Measurements from ENCODE around the gene CDC42BPB.

CDC42BPB gene

GRCh38 chr14:103084021-103084919 is 26.9 kb upstream of the CDC42BPB start, which contains the start of gene LBHD2:
Gene LBHD2 (plus strand): TSS chr14:103084210. CDS start chr14:103086013, 1,803 bp downstream.
- Histone ChIP-seq H3K4me3 (ENCODE audit: low read length in 2 of 2) (peak within 1 kb of the TSS in 1 of 2 donors; percentile 35), H3K27me3 (ENCODE audit: control insufficient read depth in 1 of 2, insufficient read depth in 2 of 2, low read length in 2 of 2) (peaks cover 26 to 27% of the 10 kb centered on the region in 2 donors), H3K36me3 (ENCODE audit: control insufficient read depth in 2 of 2, insufficient read depth in 2 of 2, low read length in 2 of 2) (no peaks in the 10 kb centered on the region), H3K9ac (ENCODE audit: low read length in 2 of 2) (no peak within 1 kb of the TSS), H3K4me1 (ENCODE audit: control insufficient read depth, insufficient read depth, low read length) (peaks cover 8% of the 10 kb centered on the region), H3K27ac (ENCODE audit: low read length) (no peak within 1 kb of the TSS), H3K9me3 (ENCODE audit: control insufficient read depth in 2 of 2, low read length in 2 of 2) (no peaks in the 10 kb centered on the region)

- Histone ChIP-seq H3K27me3 (ENCODE audit: control insufficient read depth in 1 of 2, insufficient read depth in 2 of 2, low read length in 2 of 2) (peaks cover 26 to 27% of the 10 kb centered on the region in 2 donors), H3K4me3 (ENCODE audit: low read length in 2 of 2) (no peak overlapping the region), H3K4me1 (ENCODE audit: control insufficient read depth, insufficient read depth, low read length) (peaks cover 8% of the 10 kb centered on the region), H3K9me3 (ENCODE audit: control insufficient read depth in 2 of 2, low read length in 2 of 2) (no peaks in the 10 kb centered on the region), H3K9ac (ENCODE audit: low read length in 2 of 2) (no peak overlapping the region), H3K27ac (ENCODE audit: low read length) (no peak overlapping the region), H3K36me3 (ENCODE audit: control insufficient read depth in 2 of 2, insufficient read depth in 2 of 2, low read length in 2 of 2) (no peaks in the 10 kb centered on the region)
Measured at GRCh38 chr14:103081951-103082350, 24.6 kb upstream of the CDC42BPB start.

GRCh38 chr14:103078860-103079587 is 21.7 kb upstream of the CDC42BPB start:
- no peaks in the 10 kb centered on the region for H3K36me3 ChIP-seq (ENCODE audit: control insufficient read depth in 2 of 2, insufficient read depth in 2 of 2, low read length in 2 of 2)
- peaks cover 14% of the 10 kb centered on the region for H3K4me1 ChIP-seq (ENCODE audit: control insufficient read depth, insufficient read depth, low read length)
- peaks cover 9 to 15% of the 10 kb centered on the region in 2 donors for H3K27me3 ChIP-seq (ENCODE audit: control insufficient read depth in 1 of 2, insufficient read depth in 2 of 2, low read length in 2 of 2)
- no peak overlapping the region for H3K9ac ChIP-seq (ENCODE audit: low read length in 2 of 2)
- H3K9me3 ChIP-seq (ENCODE audit: control insufficient read depth in 2 of 2, low read length in 2 of 2) = no peaks in the 10 kb centered on the region
- no peak overlapping the region for H3K27ac ChIP-seq (ENCODE audit: low read length)
- H3K4me3 ChIP-seq (ENCODE audit: low read length in 2 of 2) = no peak overlapping the region

GRCh38 chr14:103078420-103078749 is 21.0 kb upstream of the CDC42BPB start:
- H3K9me3 ChIP-seq (ENCODE audit: control insufficient read depth in 2 of 2, low read length in 2 of 2) = no peaks in the 10 kb centered on the region
- no peak overlapping the region for H3K4me3 ChIP-seq (ENCODE audit: low read length in 2 of 2)
- no peaks in the 10 kb centered on the region for H3K36me3 ChIP-seq (ENCODE audit: control insufficient read depth in 2 of 2, insufficient read depth in 2 of 2, low read length in 2 of 2)
- H3K4me1 ChIP-seq (ENCODE audit: control insufficient read depth, insufficient read depth, low read length) = peaks cover 12% of the 10 kb centered on the region
- H3K9ac ChIP-seq (ENCODE audit: low read length in 2 of 2) = no peak overlapping the region
- H3K27ac ChIP-seq (ENCODE audit: low read length) = no peak overlapping the region
- H3K27me3 ChIP-seq (ENCODE audit: control insufficient read depth in 1 of 2, insufficient read depth in 2 of 2, low read length in 2 of 2) = peaks cover 5 to 15% of the 10 kb centered on the region in 2 donors

- peak overlapping the region; percentile 18 for H3K27ac ChIP-seq (ENCODE audit: low read length)
- H3K36me3 ChIP-seq (ENCODE audit: control insufficient read depth in 2 of 2, insufficient read depth in 2 of 2, low read length in 2 of 2) = no peaks in the 10 kb centered on the region
- H3K4me3 ChIP-seq (ENCODE audit: low read length in 2 of 2) = peak overlapping the region in 1 of 2 donors; percentile 57
- no peak overlapping the region for H3K9ac ChIP-seq (ENCODE audit: low read length in 2 of 2)
- H3K9me3 ChIP-seq (ENCODE audit: control insufficient read depth in 2 of 2, low read length in 2 of 2) = no peaks in the 10 kb centered on the region
- peaks cover 0 to 5% of the 10 kb centered on the region in 2 donors for H3K27me3 ChIP-seq (ENCODE audit: control insufficient read depth in 1 of 2, insufficient read depth in 2 of 2, low read length in 2 of 2)
- H3K4me1 ChIP-seq (ENCODE audit: control insufficient read depth, insufficient read depth, low read length) = peaks cover 16% of the 10 kb centered on the region
Measured at GRCh38 chr14:103074729-103075367, 17.5 kb upstream of the CDC42BPB start.

GRCh38 chr14:103073876-103074728 is 16.8 kb upstream of the CDC42BPB start:
- H3K27ac ChIP-seq (ENCODE audit: low read length) = no peak overlapping the region
- H3K9ac ChIP-seq (ENCODE audit: low read length in 2 of 2) = no peak overlapping the region
- peaks cover 0 to 2% of the 10 kb centered on the region in 2 donors for H3K27me3 ChIP-seq (ENCODE audit: control insufficient read depth in 1 of 2, insufficient read depth in 2 of 2, low read length in 2 of 2)
- H3K4me1 ChIP-seq (ENCODE audit: control insufficient read depth, insufficient read depth, low read length) = peaks cover 16% of the 10 kb centered on the region
- H3K9me3 ChIP-seq (ENCODE audit: control insufficient read depth in 2 of 2, low read length in 2 of 2) = no peaks in the 10 kb centered on the region
- no peaks in the 10 kb centered on the region for H3K36me3 ChIP-seq (ENCODE audit: control insufficient read depth in 2 of 2, insufficient read depth in 2 of 2, low read length in 2 of 2)
- H3K4me3 ChIP-seq (ENCODE audit: low read length in 2 of 2) = no peak overlapping the region

- Histone ChIP-seq H3K4me1 (ENCODE audit: control insufficient read depth, insufficient read depth, low read length) (peaks cover 17% of the 10 kb centered on the region), H3K27ac (ENCODE audit: low read length) (no peak overlapping the region)
Measured at GRCh38 chr14:103073367-103073875, 16.1 kb upstream of the CDC42BPB start.

GRCh38 chr14:103072595-103073366 is 15.4 kb upstream of the CDC42BPB start:
- H3K36me3 ChIP-seq (ENCODE audit: control insufficient read depth in 2 of 2, insufficient read depth in 2 of 2, low read length in 2 of 2) = no peaks in the 10 kb centered on the region
- no peak overlapping the region for H3K27ac ChIP-seq (ENCODE audit: low read length)
- no peaks in the 10 kb centered on the region for H3K27me3 ChIP-seq (ENCODE audit: control insufficient read depth in 1 of 2, insufficient read depth in 2 of 2, low read length in 2 of 2)
- H3K4me1 ChIP-seq (ENCODE audit: control insufficient read depth, insufficient read depth, low read length) = peaks cover 19% of the 10 kb centered on the region
- H3K4me3 ChIP-seq (ENCODE audit: low read length in 2 of 2) = no peak overlapping the region
- H3K9me3 ChIP-seq (ENCODE audit: control insufficient read depth in 2 of 2, low read length in 2 of 2) = no peaks in the 10 kb centered on the region
- no peak overlapping the region for H3K9ac ChIP-seq (ENCODE audit: low read length in 2 of 2)

More at GRCh38 chr14:103073367-103073875, 16.1 kb upstream of the CDC42BPB start:
- Histone ChIP-seq H3K27me3 (ENCODE audit: control insufficient read depth in 1 of 2, insufficient read depth in 2 of 2, low read length in 2 of 2) (no peaks in the 10 kb centered on the region), H3K9me3 (ENCODE audit: control insufficient read depth in 2 of 2, low read length in 2 of 2) (no peaks in the 10 kb centered on the region), H3K36me3 (ENCODE audit: control insufficient read depth in 2 of 2, insufficient read depth in 2 of 2, low read length in 2 of 2) (no peaks in the 10 kb centered on the region), H3K4me3 (ENCODE audit: low read length in 2 of 2) (no peak overlapping the region), H3K9ac (ENCODE audit: low read length in 2 of 2) (no peak overlapping the region)

- no peaks in the 10 kb centered on the region for H3K9me3 ChIP-seq (ENCODE audit: control insufficient read depth in 2 of 2, low read length in 2 of 2)
- no peak overlapping the region for H3K9ac ChIP-seq (ENCODE audit: low read length in 2 of 2)
- peaks cover 19% of the 10 kb centered on the region for H3K4me1 ChIP-seq (ENCODE audit: control insufficient read depth, insufficient read depth, low read length)
- no peak overlapping the region for H3K4me3 ChIP-seq (ENCODE audit: low read length in 2 of 2)
- no peak overlapping the region for H3K27ac ChIP-seq (ENCODE audit: low read length)
- H3K27me3 ChIP-seq (ENCODE audit: control insufficient read depth in 1 of 2, insufficient read depth in 2 of 2, low read length in 2 of 2) = no peaks in the 10 kb centered on the region
- H3K36me3 ChIP-seq (ENCODE audit: control insufficient read depth in 2 of 2, insufficient read depth in 2 of 2, low read length in 2 of 2) = no peaks in the 10 kb centered on the region
Measured at GRCh38 chr14:103071544-103072251, 14.3 kb upstream of the CDC42BPB start.
